ENCODE measurements around the gene ZNF823.

The ZNF823 gene

DNA sequence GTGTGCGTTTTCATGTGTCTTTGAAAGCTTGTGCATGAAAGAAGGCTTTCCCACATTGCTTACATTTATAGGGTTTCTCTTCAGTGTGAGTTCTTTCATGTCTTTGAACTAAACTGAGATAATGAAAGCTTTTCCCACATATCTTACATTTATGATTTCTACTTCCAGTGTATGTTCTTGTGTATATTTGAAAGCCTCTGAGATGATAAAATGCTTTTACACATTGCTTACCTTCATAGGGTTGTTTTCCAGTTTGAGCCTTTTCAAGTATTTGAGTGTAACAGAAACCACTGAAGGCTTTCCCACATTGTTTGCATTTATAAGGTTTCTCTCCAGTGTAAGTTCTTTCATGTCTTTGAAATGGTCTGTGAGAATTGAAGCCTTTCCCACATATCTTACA is 18.2 kb upstream of the ZNF823 start:
- TF ChIP-seq CTCF (IDR thresholded peaks at IDR 0.05; ENCODE audit: borderline replicate concordance, control extremely low read depth, extremely low read depth, insufficient read depth, missing control alignments) = no peak
- in situ Hi-C loops (cut with MboI; ENCODE audit: low sequenced_read_pairs, unreplicated experiment) = no loop called here

GRCh38 chr19:11754663-11755062 is 15.9 kb upstream of the ZNF823 start:
- TF ChIP-seq CTCF (IDR thresholded peaks at IDR 0.05; ENCODE audit: borderline replicate concordance, control extremely low read depth, extremely low read depth, insufficient read depth, missing control alignments) = no peak
- no peak for DNase-seq (ENCODE audit: low spot score)
- in situ Hi-C loops (cut with MboI; ENCODE audit: low sequenced_read_pairs, unreplicated experiment) = no loop called here

More for the DNA sequence above, 18.2 kb upstream of the ZNF823 start:
- DNase-seq (ENCODE audit: low spot score) = no peak

DNA sequence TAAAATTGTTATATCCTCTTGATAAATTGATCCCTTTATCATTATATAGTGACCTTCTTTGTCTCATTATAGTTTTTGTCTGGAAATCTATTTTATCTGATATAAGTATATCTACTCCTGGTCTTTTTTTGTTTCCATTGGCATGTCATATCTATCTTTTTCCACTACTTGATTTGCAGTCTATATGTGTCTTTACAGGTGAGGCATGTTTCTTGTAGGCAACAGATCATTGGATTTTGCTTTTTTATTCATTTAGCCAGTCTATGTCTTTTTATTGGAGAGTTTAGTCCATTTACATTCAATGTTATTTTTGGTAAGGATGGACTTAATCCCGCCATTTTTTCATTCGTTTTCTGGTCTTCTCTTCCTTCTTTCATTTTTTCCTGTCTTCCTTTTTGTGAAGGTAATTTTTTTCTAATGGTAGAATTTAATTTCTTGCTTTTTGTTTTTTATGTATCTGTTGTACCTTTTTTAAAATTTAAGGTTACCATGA is 13.5 kb upstream of the ZNF823 start:
- in situ Hi-C loops (cut with MboI; ENCODE audit: low sequenced_read_pairs, unreplicated experiment) = no loop called here
- TF ChIP-seq CTCF (IDR thresholded peaks at IDR 0.05; ENCODE audit: borderline replicate concordance, control extremely low read depth, extremely low read depth, insufficient read depth, missing control alignments) = no peak
- DNase-seq (ENCODE audit: low spot score) = no peak

GRCh38 chr19:11749751-11750150 is 11.0 kb upstream of the ZNF823 start:
- no peak for DNase-seq (ENCODE audit: low spot score)
- in situ Hi-C loops (cut with MboI; ENCODE audit: low sequenced_read_pairs, unreplicated experiment) = no loop called here
- no peak for TF ChIP-seq CTCF (IDR thresholded peaks at IDR 0.05; ENCODE audit: borderline replicate concordance, control extremely low read depth, extremely low read depth, insufficient read depth, missing control alignments)

- in situ Hi-C loops (cut with MboI; ENCODE audit: low sequenced_read_pairs, unreplicated experiment) = no loop called here
- TF ChIP-seq CTCF (IDR thresholded peaks at IDR 0.05; ENCODE audit: borderline replicate concordance, control extremely low read depth, extremely low read depth, insufficient read depth, missing control alignments) = no peak
- no peak for DNase-seq (ENCODE audit: low spot score)
Observed at GRCh38 chr19:11747277-11747676, 8.5 kb upstream of the ZNF823 start.

- in situ Hi-C loops (cut with MboI; ENCODE audit: low sequenced_read_pairs, unreplicated experiment) = no loop called here
- TF ChIP-seq CTCF (IDR thresholded peaks at IDR 0.05; ENCODE audit: borderline replicate concordance, control extremely low read depth, extremely low read depth, insufficient read depth, missing control alignments) = no peak
- no peak for DNase-seq (ENCODE audit: low spot score)
Observed at GRCh38 chr19:11745869-11746268, 7.1 kb upstream of the ZNF823 start.

Data from GM13976 (cell line).